Nephron progenitor cell (in vitro differentiated cells): Measurements from ENCODE around the gene CD53.

Experiments
- DNase-seq: peaks from one replicate; pipeline ENCODE4 v3.0.0; 2021
- H3K27ac Mint-ChIP-seq: 2 replicates; pipeline ENCODE4 v1.8.0; 2021; ENCODE audit warnings: mild to moderate bottlenecking, moderate library complexity, mixed read lengths
- H3K27me3 Mint-ChIP-seq: 2 replicates; pipeline ENCODE4 v1.8.0; 2021; ENCODE audit warnings: mild to moderate bottlenecking, low read depth, mixed read lengths; ENCODE audit not compliant: poor library complexity
- H3K36me3 Mint-ChIP-seq: 2 replicates; pipeline ENCODE4 v1.8.0; 2021; ENCODE audit warnings: low read depth, mixed read lengths
- H3K4me1 Mint-ChIP-seq: 2 replicates; pipeline ENCODE4 v1.8.0; 2021; ENCODE audit warnings: mixed read lengths
- H3K4me3 Mint-ChIP-seq: 2 replicates; pipeline ENCODE4 v1.8.0; 2021; ENCODE audit warnings: mild to moderate bottlenecking, moderate library complexity, mixed read lengths
- H3K9me3 Mint-ChIP-seq: 2 replicates; pipeline ENCODE4 v1.8.0; 2021; ENCODE audit warnings: mild to moderate bottlenecking, moderate library complexity, mixed read lengths
- CTCF ChIP-seq: fragments of 200-600 bp; sonication (generic); IDR thresholded peaks from 2 replicates; pipeline ENCODE4 v1.5.0; 2021; ENCODE audit warnings: antibody characterized with exemption

CD53 gene

GRCh38 chr1:110850627-110851026 lies 22.3 kb upstream of the CD53 start:
- Mint-ChIP-seq H3K27ac (no peak overlapping the region), H3K4me3 (no peak overlapping the region), H3K27me3 (peaks cover 11% of the 10 kb centered on the region), H3K9me3 (peaks cover 3% of the 10 kb centered on the region), H3K36me3 (no peaks in the 10 kb centered on the region), H3K4me1 (no peaks in the 10 kb centered on the region)
- TF ChIP-seq CTCF = no peak
- DNase-seq = no peak

- Mint-ChIP-seq H3K9me3 (peaks cover 3% of the 10 kb centered on the region), H3K4me1 (no peaks in the 10 kb centered on the region), H3K27me3 (peaks cover 18% of the 10 kb centered on the region), H3K36me3 (no peaks in the 10 kb centered on the region), H3K4me3 (no peak overlapping the region), H3K27ac (no peak overlapping the region)
- DNase-seq = no peak
- no peak for TF ChIP-seq CTCF
Measured at GRCh38 chr1:110853135-110853534, 19.8 kb upstream of the CD53 start.

- Mint-ChIP-seq H3K4me1 (no peaks in the 10 kb centered on the region), H3K27me3 (peaks cover 15% of the 10 kb centered on the region), H3K9me3 (no peaks in the 10 kb centered on the region), H3K27ac (no peak overlapping the region), H3K36me3 (no peaks in the 10 kb centered on the region), H3K4me3 (no peak overlapping the region)
- no peak for DNase-seq
- TF ChIP-seq CTCF = no peak
Measured at GRCh38 chr1:110856410-110856809, 16.5 kb upstream of the CD53 start.

- no peak for TF ChIP-seq CTCF
- H3K36me3 Mint-ChIP-seq = no peaks in the 10 kb centered on the region
- no peak overlapping the region for H3K27ac Mint-ChIP-seq
- no peaks in the 10 kb centered on the region for H3K4me1 Mint-ChIP-seq
- no peak overlapping the region for H3K4me3 Mint-ChIP-seq
- H3K27me3 Mint-ChIP-seq = peaks cover 15% of the 10 kb centered on the region
- DNase-seq = no peak
- peaks cover 12% of the 10 kb centered on the region for H3K9me3 Mint-ChIP-seq
Measured at GRCh38 chr1:110857964-110858948, 14.7 kb upstream of the CD53 start.

GRCh38 chr1:110859062-110859461 lies 13.9 kb upstream of the CD53 start:
- no peaks in the 10 kb centered on the region for H3K36me3 Mint-ChIP-seq

More at GRCh38 chr1:110859062-110859461, 13.9 kb upstream of the CD53 start:
- no peak for DNase-seq
- peaks cover 10% of the 10 kb centered on the region for H3K27me3 Mint-ChIP-seq
- peaks cover 14% of the 10 kb centered on the region for H3K9me3 Mint-ChIP-seq
- H3K4me3 Mint-ChIP-seq = no peak overlapping the region
- no peak overlapping the region for H3K27ac Mint-ChIP-seq
- no peaks in the 10 kb centered on the region for H3K4me1 Mint-ChIP-seq
- no peak for TF ChIP-seq CTCF
